ENCODE measurements around the gene BIRC6.
"Not testable (repeated sequence)": the region's sequence is repeated elsewhere in the genome, so short reads cannot be mapped to it uniquely, and the experiment has no call there.

Gene BIRC6

GRCh38 chr2:32453242-32454062, 96.6 kb downstream of the BIRC6 start:
- DNase-seq: no peak

DNA sequence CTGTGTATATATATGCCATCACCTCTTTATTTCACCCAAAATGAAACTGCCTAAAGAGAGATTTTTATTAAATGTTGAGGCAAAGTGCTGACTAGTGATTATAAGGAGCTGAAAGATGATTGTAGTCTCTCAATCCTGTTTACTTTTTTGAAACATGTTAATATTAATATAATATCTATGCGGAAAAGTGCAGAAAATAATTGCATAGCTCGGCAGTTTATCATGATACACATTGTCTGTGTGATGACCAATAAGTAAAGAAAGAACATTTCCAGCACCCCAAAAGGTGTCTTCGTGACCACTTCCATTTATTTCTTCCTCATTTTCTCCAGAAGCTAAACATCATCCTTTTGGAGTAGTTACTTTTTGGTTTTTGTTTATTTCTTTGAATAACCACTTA, 99.0 kb downstream of the BIRC6 start:
- no peak for DNase-seq

DNA sequence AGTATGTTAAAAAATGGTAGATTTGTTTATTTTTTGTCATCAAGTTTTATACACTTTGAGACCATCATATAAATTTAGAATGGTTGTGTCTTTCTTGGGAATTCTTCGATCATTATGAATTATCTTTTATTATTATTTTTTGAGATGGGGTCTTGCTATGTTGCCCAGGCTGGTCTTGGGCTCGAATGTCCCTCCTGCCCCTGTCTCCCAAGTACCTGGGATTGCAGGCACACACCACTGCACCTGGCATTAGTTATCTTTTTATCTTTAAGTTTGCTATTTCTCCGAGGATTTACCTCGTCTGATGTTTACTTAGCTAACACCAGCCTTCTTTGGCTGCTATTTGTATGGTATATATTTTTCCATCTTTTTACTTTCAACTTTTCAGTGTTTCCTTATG, 100.0 kb downstream of the BIRC6 start:
- DNase-seq: no peak

DNA sequence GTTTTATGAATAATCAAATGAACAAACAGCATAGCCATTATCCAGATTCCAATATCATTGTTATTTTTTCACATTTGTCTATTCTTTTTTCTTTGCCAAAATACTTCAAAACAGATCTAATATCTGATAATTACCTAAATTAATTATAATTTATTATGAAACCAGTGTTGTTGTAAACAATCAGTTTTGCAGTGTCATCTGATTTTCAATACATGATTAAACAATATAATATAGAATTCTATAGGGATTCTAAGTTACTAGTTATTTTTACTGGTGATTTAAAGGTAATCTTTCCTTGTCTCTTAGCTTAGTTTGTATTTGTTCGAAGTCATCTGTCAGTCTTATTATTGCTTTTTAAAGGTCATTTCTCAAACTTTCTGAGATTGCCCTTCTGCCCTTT, 101.0 kb downstream of the BIRC6 start:
- DNase-seq: no peak

DNA sequence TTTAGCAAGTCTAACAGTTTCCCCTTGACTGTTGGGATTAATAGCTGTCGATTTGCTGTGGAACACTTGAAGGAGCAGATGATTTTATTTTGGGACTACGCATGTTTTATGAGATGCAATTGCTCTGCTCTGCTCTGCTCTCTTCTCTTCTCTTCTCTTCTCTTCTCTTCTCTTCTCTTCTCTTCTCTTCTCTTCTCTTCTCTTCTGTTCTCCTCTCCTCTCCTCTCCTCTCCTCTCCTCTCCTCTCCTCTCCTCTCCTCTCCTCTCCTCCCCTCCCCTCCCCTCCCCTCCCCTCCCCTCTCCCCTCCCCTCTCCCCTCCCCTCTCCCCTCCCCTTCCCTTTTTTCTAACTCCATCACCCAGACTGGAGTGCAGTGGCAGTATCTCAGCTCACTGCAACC, 104.0 kb downstream of the BIRC6 start:
- not testable (repeated sequence) for DNase-seq

GRCh38 chr2:32463110-32463509, 106.3 kb downstream of the BIRC6 start:
- no peak for DNase-seq

GRCh38 chr2:32464431-32464830, 107.6 kb downstream of the BIRC6 start:
- DNase-seq: no peak

GRCh38 chr2:32472605-32473004, 115.8 kb downstream of the BIRC6 start:
- DNase-seq: no peak

DNA sequence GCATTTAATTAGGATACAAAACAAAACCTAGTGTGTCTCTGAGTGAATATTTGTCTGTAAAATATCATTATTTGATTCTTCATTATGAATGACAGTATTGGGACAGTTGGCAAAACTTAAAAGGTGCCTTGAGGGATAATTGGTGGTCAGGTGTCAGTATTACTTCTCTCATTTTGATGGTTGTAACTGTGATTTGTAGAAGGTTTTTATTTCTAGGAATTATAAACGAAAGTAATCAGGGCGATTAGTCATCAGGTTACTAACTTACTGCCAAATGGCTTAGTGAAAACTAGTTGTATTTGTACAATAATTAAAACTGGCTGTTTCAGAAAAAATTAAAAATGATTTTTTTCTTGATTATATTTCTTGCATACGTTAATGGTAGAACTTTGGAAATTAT, 117.6 kb downstream of the BIRC6 start:
- no peak for DNase-seq

GRCh38 chr2:32478889-32479620, 122.2 kb downstream of the BIRC6 start:
- DNase-seq: no peak

- no peak for DNase-seq
These were observed 123.2 kb downstream of the BIRC6 start for GRCh38 chr2:32479993-32480392.

- no peak for DNase-seq
These were observed 125.6 kb downstream of the BIRC6 start for GRCh38 chr2:32482471-32482870.

- no peak for DNase-seq
These were observed 128.1 kb downstream of the BIRC6 start for GRCh38 chr2:32484937-32485336.

- no peak for DNase-seq
These were observed 128.6 kb downstream of the BIRC6 start for GRCh38 chr2:32485399-32485798.

DNA sequence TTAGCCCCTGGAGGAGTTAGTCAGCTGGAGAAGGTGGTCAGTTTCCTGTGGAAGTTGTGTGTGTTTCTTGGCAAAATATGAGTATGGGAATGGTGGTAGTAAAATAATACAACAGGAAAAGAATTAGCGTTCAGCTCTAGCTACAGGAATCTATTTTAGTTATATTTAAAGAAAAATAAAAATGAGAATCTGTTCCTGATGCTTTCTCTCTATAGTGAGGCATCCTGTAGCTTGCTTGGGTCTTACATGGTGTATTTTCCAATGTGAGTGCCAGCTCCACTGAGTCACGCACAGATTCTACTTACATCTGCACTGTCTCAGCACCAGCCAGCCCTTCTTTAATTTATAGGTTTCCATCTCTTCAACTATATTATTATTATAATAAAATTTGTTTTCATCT, 132.2 kb downstream of the BIRC6 start:
- DNase-seq: no peak

- no peak for DNase-seq
These were observed 134.5 kb downstream of the BIRC6 start for GRCh38 chr2:32491346-32491745.

DNA sequence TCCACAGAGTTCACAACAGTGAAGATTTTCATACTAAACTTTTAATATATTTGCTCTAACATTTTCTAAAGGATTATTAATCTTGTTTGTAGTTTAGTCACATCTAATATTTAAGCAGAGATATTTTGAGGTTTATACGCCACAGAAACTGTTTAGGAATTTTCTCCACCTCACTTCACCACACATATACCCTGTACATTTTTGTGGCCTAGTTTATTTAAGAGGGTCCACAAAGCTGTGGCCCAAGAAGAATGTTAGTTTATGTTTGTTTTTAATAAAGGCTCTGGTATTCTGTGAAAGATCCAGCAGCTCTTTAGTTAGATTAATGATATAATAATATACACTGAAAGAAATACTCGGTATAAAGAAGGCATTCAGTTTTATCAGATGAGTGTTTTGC, 138.3 kb downstream of the BIRC6 start:
- DNase-seq: no peak

GRCh38 chr2:32496662-32497061, 139.8 kb downstream of the BIRC6 start:
- no peak for DNase-seq

- no peak for DNase-seq
These were observed 141.5 kb downstream of the BIRC6 start for GRCh38 chr2:32498306-32498705.

GRCh38 chr2:32502941-32503340, 146.1 kb downstream of the BIRC6 start:
- no peak for DNase-seq

GRCh38 chr2:32504877-32505478, 148.2 kb downstream of the BIRC6 start:
- no peak for DNase-seq

DNA sequence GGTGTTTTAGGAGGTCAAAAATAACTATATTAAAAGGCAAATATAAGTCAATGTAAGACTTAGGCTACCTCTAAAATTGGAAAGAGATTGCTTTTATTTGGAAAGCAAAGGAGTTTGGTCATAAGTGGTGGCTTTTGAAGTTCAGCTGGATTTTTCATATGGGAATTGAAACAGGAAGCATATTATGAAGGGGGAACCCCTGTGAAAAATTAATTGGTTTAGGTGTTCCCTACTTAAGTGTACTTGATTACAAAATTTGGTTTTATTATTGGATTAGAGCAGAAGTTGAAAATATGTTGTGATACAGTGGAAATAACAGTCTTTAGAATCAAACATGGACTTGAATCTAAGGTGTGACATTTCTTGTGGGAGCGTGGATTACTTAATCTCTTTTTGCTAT, 149.6 kb downstream of the BIRC6 start:
- DNase-seq: no peak

DNA sequence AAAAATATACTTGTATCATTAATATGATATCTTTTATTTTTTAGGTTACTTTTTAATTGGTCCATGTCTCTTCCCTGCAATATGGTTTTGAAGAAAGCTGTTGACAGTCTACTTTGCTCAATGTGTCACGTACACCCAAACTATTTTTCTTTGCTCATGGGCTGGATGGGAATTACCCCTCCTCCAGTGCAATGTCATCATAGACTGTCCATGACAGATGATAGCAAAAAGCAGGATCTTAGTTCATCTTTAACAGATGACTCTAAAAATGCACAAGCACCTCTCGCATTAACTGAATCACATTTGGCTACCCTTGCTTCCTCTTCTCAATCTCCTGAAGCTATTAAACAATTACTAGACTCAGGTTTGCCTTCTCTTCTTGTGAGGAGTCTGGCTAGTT, 158.1 kb downstream of the BIRC6 start:
- DNase-seq: no peak

DNA sequence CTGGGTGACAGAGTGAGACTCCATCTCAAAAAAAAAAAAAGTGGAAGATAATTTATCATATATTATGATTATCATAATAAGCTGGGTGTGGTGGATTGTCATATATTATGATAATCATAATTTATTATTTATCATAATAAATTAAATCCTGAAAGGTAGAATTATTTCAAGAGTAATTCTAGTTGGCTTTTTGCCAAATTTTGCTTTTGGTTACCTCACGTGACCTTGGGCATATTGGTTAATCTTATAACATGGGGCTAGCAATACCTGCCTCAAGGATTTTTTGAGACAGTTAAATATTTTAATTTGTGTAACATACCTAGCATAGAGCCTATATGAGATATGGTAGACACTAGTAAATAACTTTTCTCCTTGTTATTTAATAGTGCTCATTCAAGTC, 159.7 kb downstream of the BIRC6 start:
- DNase-seq: no peak

All from stimulated activated CD4-positive, alpha-beta T cell treated with anti-CD3 and anti-CD28 coated beads, Interleukin-4, amount 100 ng/mL, for 1 hour (primary cell).